CD14-positive monocyte (primary cell): ENCODE results near the gene PHYHD1. TPM values are rescaled to one million over a fixed set of nuclear protein-coding genes. Genes with fewer than 3 reads are reported as not detected.
A peak's percentile ranks its signal among the peaks of the same experiment; 100 is the strongest.

ENCODE experiments used
- DNase-seq, 3 donors: peaks; one replicate each; pipeline ENCODE4 v3.0.0-alpha.2; 2011 to 2022
- H2AFZ ChIP-seq: 2 replicates; pipeline ENCODE4 v1.6.0; 2012; ENCODE audit warnings: mild to moderate bottlenecking, low read depth, low read length, inconsistent platforms; ENCODE audit not compliant: insufficient read depth, poor library complexity, severe bottlenecking
- H3K27ac ChIP-seq, 2 donors: 1 replicate in 1 of 2; 2 replicates in 1 of 2; pipeline ENCODE4 v1.5.1; 2012 to 2013; ENCODE audit warnings: low read length in 2 of 2, control low read depth in 1 of 2, inconsistent platforms in 1 of 2, low read depth in 1 of 2, mild to moderate bottlenecking in 1 of 2
- H3K27me3 ChIP-seq, 2 donors: one replicate each; pipeline versions ENCODE4 v1.6.0 to v1.6.1; 2011 to 2013; ENCODE audit warnings: low read length in 2 of 2; ENCODE audit not compliant: control insufficient read depth in 2 of 2, insufficient read depth in 2 of 2
- H3K36me3 ChIP-seq, 2 donors: replicated peaks in 1 of 2; 1 replicate in 1 of 2; 2 replicates in 1 of 2; pipeline versions ENCODE4 v1.5.1 to v1.6.1; 2012 to 2013; ENCODE audit warnings: low read length in 2 of 2, control low read depth in 1 of 2, inconsistent platforms in 1 of 2, mild to moderate bottlenecking in 1 of 2; ENCODE audit not compliant: insufficient read depth in 2 of 2, control insufficient read depth in 1 of 2
- H3K4me1 ChIP-seq, 2 donors: 1 replicate in 1 of 2; 2 replicates in 1 of 2; pipeline versions ENCODE4 v1.5.1 to v1.6.1; 2012 to 2013; ENCODE audit warnings: low read length in 2 of 2, control low read depth in 1 of 2, inconsistent platforms in 1 of 2, mild to moderate bottlenecking in 1 of 2, moderate library complexity in 1 of 2; ENCODE audit not compliant: insufficient read depth in 2 of 2, control insufficient read depth in 1 of 2
- H3K4me2 ChIP-seq: replicated peaks from 2 replicates; pipeline ENCODE3; 2012; ENCODE audit warnings: low read length, moderate library complexity, mild to moderate bottlenecking; ENCODE audit not compliant: poor library complexity, severe bottlenecking; ENCODE audit errors: extremely low read depth
- H3K4me3 ChIP-seq, 3 experiments: fragments of 200-600 bp in 1 of 3; sonication (generic) in 1 of 3; replicated peaks in 1 of 3; 1 replicate in 2 of 3; 2 replicates in 1 of 3; pipeline ENCODE4 v1.5.1; 2011 to 2013; ENCODE audit warnings: low read length in 3 of 3, mild to moderate bottlenecking in 3 of 3, control low read depth in 2 of 3, low read depth in 2 of 3, inconsistent platforms in 1 of 3, moderate library complexity in 1 of 3
- H3K79me2 ChIP-seq: 2 replicates; pipeline ENCODE4 v1.6.0; 2012; ENCODE audit warnings: mild to moderate bottlenecking, control low read depth, inconsistent platforms, low read length, moderate library complexity; ENCODE audit not compliant: insufficient read depth
- H3K9ac ChIP-seq: 2 replicates; pipeline ENCODE4 v1.6.0; 2017; ENCODE audit warnings: low read length, mild to moderate bottlenecking; ENCODE audit not compliant: insufficient read depth, poor library complexity, severe bottlenecking
- H3K9me3 ChIP-seq, 2 donors: replicated peaks in 1 of 2; 1 replicate in 1 of 2; 2 replicates in 1 of 2; pipeline versions ENCODE4 v1.5.1 to v1.6.1; 2012 to 2013; ENCODE audit warnings: low read length in 2 of 2, control low read depth in 1 of 2; ENCODE audit not compliant: control insufficient read depth in 1 of 2, insufficient read depth in 1 of 2
- H4K20me1 ChIP-seq: 2 replicates; pipeline ENCODE4 v1.6.0; 2012; ENCODE audit warnings: mild to moderate bottlenecking, low read length, control low read depth, moderate library complexity; ENCODE audit not compliant: insufficient read depth
- H3K27ac Mint-ChIP-seq, 7 donors: one replicate each; pipeline ENCODE4 v1.8.0; 2020; ENCODE audit warnings: mild to moderate bottlenecking in 7 of 7, mixed read lengths in 7 of 7, moderate library complexity in 6 of 7, inconsistent platforms in 2 of 7
- H3K27me3 Mint-ChIP-seq, 3 donors: one replicate each; pipeline ENCODE4 v1.8.0; 2021 to 2022; ENCODE audit warnings: low read depth in 3 of 3, mild to moderate bottlenecking in 3 of 3, mixed read lengths in 3 of 3, moderate library complexity in 3 of 3, inconsistent platforms in 1 of 3
- H3K36me3 Mint-ChIP-seq, 2 donors: one replicate each; pipeline ENCODE4 v1.8.0; 2020; ENCODE audit warnings: mixed read lengths in 2 of 2, inconsistent platforms in 1 of 2, mild to moderate bottlenecking in 1 of 2
- H3K4me1 Mint-ChIP-seq: one replicate; pipeline ENCODE4 v1.8.0; 2020; ENCODE audit warnings: mild to moderate bottlenecking, mixed read lengths
- H3K4me3 Mint-ChIP-seq, 2 donors: one replicate each; pipeline ENCODE4 v1.8.0; 2020; ENCODE audit warnings: mild to moderate bottlenecking in 2 of 2, mixed read lengths in 2 of 2, moderate library complexity in 1 of 2
- H3K9me3 Mint-ChIP-seq, 7 donors: one replicate each; pipeline ENCODE4 v1.8.0; 2020 to 2022; ENCODE audit warnings: mixed read lengths in 7 of 7, mild to moderate bottlenecking in 6 of 7, moderate library complexity in 6 of 7, inconsistent platforms in 2 of 7
- WGBS: methylation state at CpG from one replicate; pipeline ENCODE4 v1.1.5; 2013; ENCODE audit warnings: missing lambda C conversion rate; ENCODE audit not compliant: insufficient coverage; 5-methylcytosine and 5-hydroxymethylcytosine counted together
- intact Hi-C, 2 donors: fragments of 100-400 bp; cut with micrococcal nuclease; formaldehyde crosslinking; loops; one replicate each; pipeline versions ENCODE4 v1.15.0 to v1.15.1; 2023
- polyA plus RNA-seq, 3 donors: library from polyadenylated mRNA; depleted of rRNA in 1 of 3; unstranded in 2 of 3; stranded (reverse) in 1 of 3; fragments of 300-500 nt in 2 of 3; fragments of >200 nt in 1 of 3; fragmentation: Illumina TruSeq in 2 of 3; gene quantifications; 1 replicate in 2 of 3; 2 replicates in 1 of 3; pipeline ENCODE4 v1.2.3, GENCODE V29; 2012 to 2021
- TF ChIP-seq, protein P1 (sequence below): fragments of 200-600 bp; IDR thresholded peaks from one replicate; pipeline ENCODE4 v1.8.0; 2022; ENCODE audit warnings: antibody characterized with exemption, mild to moderate bottlenecking

The PHYHD1 gene
- polyA plus RNA-seq, 3 donors = 0.29 TPM; not detected in 2

DNA sequence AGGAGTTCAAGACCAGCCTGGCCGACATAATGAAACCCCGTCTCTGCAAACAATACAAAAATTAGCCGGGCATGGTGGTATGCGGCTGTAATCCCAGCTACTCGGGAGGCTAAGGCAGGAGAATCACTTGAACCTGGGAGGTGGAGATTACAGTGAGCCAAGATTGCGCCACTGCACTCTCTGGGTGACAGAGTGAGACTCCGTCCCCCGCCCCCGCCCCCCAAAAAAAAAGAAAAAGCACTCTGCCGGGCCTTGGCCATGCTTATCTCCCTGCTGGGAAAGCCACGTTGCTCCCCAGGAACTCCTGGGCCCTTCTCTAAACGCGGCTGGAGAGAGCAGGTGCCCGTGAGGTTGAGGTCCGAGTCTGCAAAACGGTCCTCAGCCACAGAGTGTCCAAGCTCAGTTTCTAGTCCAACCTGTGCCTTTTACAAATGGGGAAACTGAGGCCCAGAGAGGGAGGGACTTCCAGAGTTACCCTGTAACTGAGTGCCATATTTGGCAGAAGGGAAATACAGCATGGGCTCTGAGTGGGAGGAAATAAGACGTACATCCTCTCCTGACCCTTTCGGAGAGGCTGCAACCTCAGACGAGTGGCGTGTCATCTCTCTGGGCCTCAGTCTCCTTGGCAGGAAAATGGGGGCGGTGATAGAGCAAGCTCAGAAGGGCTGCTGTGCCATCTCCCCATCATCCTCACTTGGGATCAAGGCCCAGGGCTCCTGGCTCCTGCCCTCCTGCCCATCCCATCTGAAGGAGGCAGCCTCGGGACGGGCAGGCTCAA lies 6.6 kb upstream of the PHYHD1 start:
- 86% methylated on average over 19 of the region's 23 CpGs for WGBS
- no peak overlapping the region for H3K4me3 Mint-ChIP-seq
- Histone ChIP-seq H3K36me3 (peaks cover 45 to 77% of the 10 kb centered on the region in 2 donors), H3K4me1 (no peaks in the 10 kb centered on the region), H3K9me3 (no peaks in the 10 kb centered on the region), H3K4me2 (no peak overlapping the region), H2AFZ (no peak overlapping the region), H3K4me3 (no peak overlapping the region), H3K9ac (no peak overlapping the region), H4K20me1 (peaks cover 19% of the 10 kb centered on the region), H3K27me3 (no peaks in the 10 kb centered on the region), H3K79me2 (no peaks in the 10 kb centered on the region), H3K27ac (no peak overlapping the region)
- H3K27ac Mint-ChIP-seq = no peak overlapping the region
- intact Hi-C loops = no loop called here
- TF ChIP-seq, protein P1, sequence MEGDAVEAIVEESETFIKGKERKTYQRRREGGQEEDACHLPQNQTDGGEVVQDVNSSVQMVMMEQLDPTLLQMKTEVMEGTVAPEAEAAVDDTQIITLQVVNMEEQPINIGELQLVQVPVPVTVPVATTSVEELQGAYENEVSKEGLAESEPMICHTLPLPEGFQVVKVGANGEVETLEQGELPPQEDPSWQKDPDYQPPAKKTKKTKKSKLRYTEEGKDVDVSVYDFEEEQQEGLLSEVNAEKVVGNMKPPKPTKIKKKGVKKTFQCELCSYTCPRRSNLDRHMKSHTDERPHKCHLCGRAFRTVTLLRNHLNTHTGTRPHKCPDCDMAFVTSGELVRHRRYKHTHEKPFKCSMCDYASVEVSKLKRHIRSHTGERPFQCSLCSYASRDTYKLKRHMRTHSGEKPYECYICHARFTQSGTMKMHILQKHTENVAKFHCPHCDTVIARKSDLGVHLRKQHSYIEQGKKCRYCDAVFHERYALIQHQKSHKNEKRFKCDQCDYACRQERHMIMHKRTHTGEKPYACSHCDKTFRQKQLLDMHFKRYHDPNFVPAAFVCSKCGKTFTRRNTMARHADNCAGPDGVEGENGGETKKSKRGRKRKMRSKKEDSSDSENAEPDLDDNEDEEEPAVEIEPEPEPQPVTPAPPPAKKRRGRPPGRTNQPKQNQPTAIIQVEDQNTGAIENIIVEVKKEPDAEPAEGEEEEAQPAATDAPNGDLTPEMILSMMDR = no peak
- peaks cover 55 to 70% of the 10 kb centered on the region in 2 donors for H3K36me3 Mint-ChIP-seq
- H3K4me1 Mint-ChIP-seq = no peaks in the 10 kb centered on the region
- peaks cover 0 to 4% (median 0%) of the 10 kb centered on the region in 3 donors for H3K27me3 Mint-ChIP-seq
- DNase-seq = no peak
- peaks cover 0 to 2% (median 0%) of the 10 kb centered on the region in 7 donors for H3K9me3 Mint-ChIP-seq

DNA sequence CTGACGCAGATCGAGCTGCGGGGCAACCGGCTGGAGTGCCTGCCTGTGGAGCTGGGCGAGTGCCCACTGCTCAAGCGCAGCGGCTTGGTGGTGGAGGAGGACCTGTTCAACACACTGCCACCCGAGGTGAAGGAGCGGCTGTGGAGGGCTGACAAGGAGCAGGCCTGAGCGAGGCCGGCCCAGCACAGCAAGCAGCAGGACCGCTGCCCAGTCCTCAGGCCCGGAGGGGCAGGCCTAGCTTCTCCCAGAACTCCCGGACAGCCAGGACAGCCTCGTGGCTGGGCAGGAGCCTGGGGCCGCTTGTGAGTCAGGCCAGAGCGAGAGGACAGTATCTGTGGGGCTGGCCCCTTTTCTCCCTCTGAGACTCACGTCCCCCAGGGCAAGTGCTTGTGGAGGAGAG lies 4.6 kb upstream of the PHYHD1 start:
- DNase-seq = no peak
- Histone ChIP-seq H2AFZ (no peak overlapping the region), H3K4me3 (no peak overlapping the region), H3K4me1 (no peaks in the 10 kb centered on the region), H3K9me3 (no peaks in the 10 kb centered on the region), H3K79me2 (no peaks in the 10 kb centered on the region), H3K4me2 (no peak overlapping the region), H4K20me1 (peaks cover 19% of the 10 kb centered on the region), H3K9ac (no peak overlapping the region), H3K27ac (no peak overlapping the region), H3K36me3 (peaks cover 32 to 57% of the 10 kb centered on the region in 2 donors), H3K27me3 (no peaks in the 10 kb centered on the region)
- H3K36me3 Mint-ChIP-seq = peaks cover 41 to 54% of the 10 kb centered on the region in 2 donors
- H3K4me1 Mint-ChIP-seq = no peaks in the 10 kb centered on the region
- peak overlapping the region in 1 of 7 donors; percentile 72 for H3K27ac Mint-ChIP-seq
- intact Hi-C loops = no loop called here
- H3K4me3 Mint-ChIP-seq = no peak overlapping the region
- H3K27me3 Mint-ChIP-seq = peaks cover 0 to 4% (median 1%) of the 10 kb centered on the region in 3 donors
- peaks cover 0 to 2% (median 0%) of the 10 kb centered on the region in 7 donors for H3K9me3 Mint-ChIP-seq
- TF ChIP-seq, protein P1 = no peak
- 96% methylated on average over 17 of the region's 18 CpGs for WGBS
